MM.1S (cell line): ENCODE measurements around the gene IKBKE.

Source experiments
- DNase-seq: peaks from one replicate; pipeline ENCODE4 v3.0.0-alpha.2; 2015
- H2AFZ ChIP-seq: fragments of 300-600 bp; sonication (generic); 2 replicates; pipeline ENCODE4 v1.6.0; 2016; ENCODE audit warnings: antibody characterized with exemption, low read length
- H3F3A ChIP-seq: fragments of 300-600 bp; sonication (generic); 2 replicates; pipeline ENCODE4 v1.6.1; 2016; ENCODE audit warnings: mild to moderate bottlenecking, antibody characterized with exemption, low read length, moderate library complexity, mixed read lengths; ENCODE audit not compliant: insufficient read depth
- H3K27ac ChIP-seq: fragments of 300-600 bp; sonication (generic); 2 replicates; pipeline ENCODE4 v1.5.1; 2016; ENCODE audit warnings: mild to moderate bottlenecking, low read length
- H3K27me3 ChIP-seq: fragments of 300-600 bp; sonication (generic); replicated peaks from 2 replicates; pipeline ENCODE4 v1.6.0; 2016; ENCODE audit warnings: low read length; ENCODE audit not compliant: insufficient read depth
- H3K36me3 ChIP-seq: fragments of 300-600 bp; sonication (generic); replicated peaks from 2 replicates; pipeline ENCODE4 v1.6.1; 2016; ENCODE audit warnings: mild to moderate bottlenecking, low read length, mixed read lengths; ENCODE audit not compliant: insufficient read depth
- H3K4me1 ChIP-seq: fragments of 300-600 bp; sonication (generic); 2 replicates; pipeline ENCODE4 v1.6.1; 2016; ENCODE audit warnings: low read length, mixed read lengths
- H3K4me2 ChIP-seq: fragments of 300-600 bp; sonication (generic); 2 replicates; pipeline ENCODE4 v1.6.0; 2016; ENCODE audit warnings: low read depth, low read length
- H3K4me3 ChIP-seq: fragments of 300-600 bp; sonication (generic); 2 replicates; pipeline ENCODE4 v1.5.1; 2016; ENCODE audit warnings: low read length, mixed read lengths
- H3K79me2 ChIP-seq: fragments of 300-600 bp; sonication (generic); 2 replicates; pipeline ENCODE4 v1.6.1; 2016; ENCODE audit warnings: mixed run types, low read length, mixed read lengths
- H3K9ac ChIP-seq: fragments of 300-600 bp; sonication (generic); 2 replicates; pipeline ENCODE4 v1.6.1; 2016; ENCODE audit warnings: low read length, mixed read lengths
- H3K9me2 ChIP-seq: fragments of 300-600 bp; sonication (generic); replicated peaks from 2 replicates; pipeline ENCODE4 v1.6.1; 2016; ENCODE audit warnings: mild to moderate bottlenecking, low read length, mixed read lengths; ENCODE audit not compliant: insufficient read depth
- H3K9me3 ChIP-seq: fragments of 300-600 bp; sonication (generic); replicated peaks from 2 replicates; pipeline ENCODE4 v1.6.1; 2016; ENCODE audit warnings: mild to moderate bottlenecking, low read length, mixed read lengths; ENCODE audit not compliant: insufficient read depth
- H4K20me1 ChIP-seq: fragments of 300-600 bp; sonication (generic); 2 replicates; pipeline ENCODE4 v1.6.1; 2016; ENCODE audit warnings: mild to moderate bottlenecking, low read length, moderate library complexity, mixed read lengths; ENCODE audit not compliant: insufficient read depth
- CTCF ChIP-seq: fragments of 300-600 bp; sonication (generic); IDR thresholded peaks from 2 replicates; pipeline ENCODE4 v1.5.1; 2016; ENCODE audit warnings: antibody characterized with exemption, low read length, mixed read lengths
- EZH2 ChIP-seq: fragments of 300-600 bp; sonication (generic); optimal IDR thresholded peaks from 2 replicates; pipeline ENCODE3; 2017; ENCODE audit warnings: low read depth, mild to moderate bottlenecking, antibody characterized with exemption, low read length, mixed read lengths
- EZH2phosphoT487 ChIP-seq: fragments of 300-600 bp; sonication (generic); IDR thresholded peaks from 2 replicates; pipeline ENCODE4 v1.6.1; 2018; ENCODE audit warnings: antibody characterized with exemption, low read length

IKBKE gene

GRCh38 chr1:206503591-206504362 lies 33.5 kb downstream of the IKBKE start:
- Histone ChIP-seq H4K20me1 (no peaks in the 10 kb centered on the region), H3K79me2 (no peaks in the 10 kb centered on the region), H3K4me3 (no peak overlapping the region), H3K9me3 (no peaks in the 10 kb centered on the region), H3K27me3 (peaks cover 10% of the 10 kb centered on the region), H2AFZ (no peak overlapping the region), H3K9ac (no peak overlapping the region), H3F3A (no peaks in the 10 kb centered on the region), H3K27ac (no peak overlapping the region), H3K4me2 (no peak overlapping the region), H3K36me3 (no peaks in the 10 kb centered on the region), H3K9me2 (no peaks in the 10 kb centered on the region), H3K4me1 (no peaks in the 10 kb centered on the region; the same call in 1 of the 2 replicates)
- no peak for DNase-seq
- no peak for TF ChIP-seq EZH2
- no peak for TF ChIP-seq CTCF
- no peak for TF ChIP-seq EZH2phosphoT487

- Histone ChIP-seq H3F3A (no peaks in the 10 kb centered on the region), H3K4me2 (no peak overlapping the region), H3K36me3 (no peaks in the 10 kb centered on the region), H3K4me1 (no peaks in the 10 kb centered on the region; the same call in 1 of the 2 replicates), H2AFZ (no peak overlapping the region), H3K27ac (no peak overlapping the region), H3K79me2 (no peaks in the 10 kb centered on the region), H3K4me3 (no peak overlapping the region), H3K9me2 (no peaks in the 10 kb centered on the region), H3K9me3 (no peaks in the 10 kb centered on the region), H3K9ac (no peak overlapping the region), H4K20me1 (no peaks in the 10 kb centered on the region), H3K27me3 (peaks cover 15% of the 10 kb centered on the region)
- DNase-seq: no peak
- TF ChIP-seq EZH2 (no peak), CTCF (no peak), EZH2phosphoT487 (no peak)
These were observed 34.1 kb downstream of the IKBKE start for GRCh38 chr1:206504363-206504713.

GRCh38 chr1:206505702-206506355 lies 35.6 kb downstream of the IKBKE start:
- Histone ChIP-seq H3K27me3 (peaks cover 15% of the 10 kb centered on the region), H3K9ac (no peak overlapping the region), H3K4me3 (no peak overlapping the region), H2AFZ (no peak overlapping the region), H3K9me3 (no peaks in the 10 kb centered on the region), H3K36me3 (no peaks in the 10 kb centered on the region), H3K4me1 (no peaks in the 10 kb centered on the region; the same call in 1 of the 2 replicates), H3K27ac (no peak overlapping the region), H3F3A (no peaks in the 10 kb centered on the region), H4K20me1 (no peaks in the 10 kb centered on the region), H3K9me2 (no peaks in the 10 kb centered on the region), H3K4me2 (no peak overlapping the region), H3K79me2 (no peaks in the 10 kb centered on the region)
- peak; percentile 66 for TF ChIP-seq CTCF
- no peak for TF ChIP-seq EZH2phosphoT487
- TF ChIP-seq EZH2: no peak
- DNase-seq: no peak
